Measurements from ENCODE around the gene SLC25A41. TPM values are rescaled to one million over a fixed set of nuclear protein-coding genes. Genes with fewer than 3 reads are reported as not detected.

Gene SLC25A41
- total RNA-seq, 3 donors from 2014 or later = 0.32 to 1.4 (median 0.43) TPM

DNA sequence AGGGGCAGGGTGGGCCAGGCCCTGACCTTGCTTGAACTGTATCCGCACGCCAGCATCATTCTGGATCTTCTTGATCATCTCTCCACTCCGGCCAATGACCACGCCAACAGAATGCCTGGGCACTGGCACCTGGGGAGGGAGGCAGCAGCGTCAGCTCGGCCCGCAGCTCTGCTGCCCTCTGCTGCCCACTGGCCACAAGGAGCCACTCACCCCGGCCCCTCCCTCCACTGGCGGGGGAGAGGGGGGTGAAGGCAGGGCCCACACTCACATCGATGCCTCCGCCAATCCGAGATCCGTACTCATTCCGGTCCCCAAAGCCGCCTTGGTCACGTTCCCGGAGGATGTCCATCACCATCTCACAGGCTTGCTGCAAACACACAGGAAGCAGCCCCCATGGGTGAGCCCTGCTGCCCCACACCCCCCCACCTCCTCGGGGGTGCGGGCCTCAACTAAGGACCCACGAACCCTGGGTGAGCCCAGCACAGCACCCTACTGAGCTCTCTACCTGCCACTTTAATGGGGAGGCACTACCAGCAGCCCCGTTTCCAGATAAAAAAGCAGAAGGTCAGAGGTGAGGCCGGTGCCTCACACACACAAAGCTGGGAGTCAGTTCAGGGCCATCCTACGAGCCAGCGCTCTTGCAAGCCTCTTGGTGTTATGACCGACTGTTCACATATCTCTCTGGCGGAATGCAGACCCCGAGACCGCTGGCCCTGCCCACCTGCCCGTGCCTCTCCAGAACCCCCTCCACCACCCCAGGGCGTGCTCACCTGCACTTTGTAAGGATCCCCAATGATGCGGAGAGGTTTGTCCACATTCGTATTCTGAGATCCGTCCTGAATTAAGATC, 15.6 kb downstream of the SLC25A41 start:
- ATAC-seq (peak; percentile 62), DNase-seq (peak in 2 of 3 donors; percentile 38 to 47)
- Histone ChIP-seq H3K4me1 (ENCODE audit: low read depth) (peaks cover 5% of the 10 kb centered on the region), H3K36me3 (ENCODE audit: low read depth) (peaks cover 30% of the 10 kb centered on the region), H3K4me3 (no peak overlapping the region), H3K9me3 (no peaks in the 10 kb centered on the region)
- intact Hi-C loops (cut with DNase I, micrococcal nuclease) = no loop called here
- TF ChIP-seq CTCF (IDR thresholded peaks at IDR 0.05) = no peak

GRCh38 chr19:6416658-6417405, 16.7 kb downstream of the SLC25A41 start:
- intact Hi-C loops (cut with DNase I, micrococcal nuclease) = no loop called here
- no peaks in the 10 kb centered on the region for H3K9me3 ChIP-seq
- TF ChIP-seq CTCF (IDR thresholded peaks at IDR 0.05) = no peak
- ATAC-seq (no peak), DNase-seq (no peak)
- H3K4me1 ChIP-seq (ENCODE audit: low read depth) = no peaks in the 10 kb centered on the region
- H3K4me3 ChIP-seq = no peak overlapping the region
- peaks cover 30% of the 10 kb centered on the region for H3K36me3 ChIP-seq (ENCODE audit: low read depth)

GRCh38 chr19:6415591-6416190, 17.9 kb downstream of the SLC25A41 start:
- intact Hi-C loops (cut with DNase I, micrococcal nuclease) = no loop called here
- H3K9me3 ChIP-seq = no peaks in the 10 kb centered on the region
- H3K4me1 ChIP-seq (ENCODE audit: low read depth) = no peaks in the 10 kb centered on the region
- no peak overlapping the region for H3K4me3 ChIP-seq
- DNase-seq = no peak
- no peak for ATAC-seq
- TF ChIP-seq CTCF (IDR thresholded peaks at IDR 0.05) = no peak
- peaks cover 30% of the 10 kb centered on the region for H3K36me3 ChIP-seq (ENCODE audit: low read depth)

GRCh38 chr19:6414793-6415590, 18.6 kb downstream of the SLC25A41 start:
- no peak for TF ChIP-seq CTCF (IDR thresholded peaks at IDR 0.05)
- H3K4me3 ChIP-seq = no peak overlapping the region
- no peaks in the 10 kb centered on the region for H3K4me1 ChIP-seq (ENCODE audit: low read depth)
- no peaks in the 10 kb centered on the region for H3K9me3 ChIP-seq
- no peak for ATAC-seq
- H3K36me3 ChIP-seq (ENCODE audit: low read depth) = peaks cover 25% of the 10 kb centered on the region
- DNase-seq = no peak
- intact Hi-C loops (cut with DNase I, micrococcal nuclease) = no loop called here

All from mucosa of descending colon (tissue), 3 donors.